GM23338 (cell line): ENCODE measurements around the gene EYS. TPM values are rescaled to one million over a fixed set of nuclear protein-coding genes. Genes with fewer than 3 reads are reported as not detected.

Source experiments
- ATAC-seq: fragments of 200-7000 bp; cut with Tn5 transposase; 3 replicates; pipeline ENCODE4 v1.9.1; 2020
- DNase-seq: peaks from one replicate; pipeline ENCODE4 v3.0.0-alpha.2; 2015; ENCODE audit warnings: low spot score
- H2AFZ ChIP-seq: fragments of 200-600 bp; sonication (generic); 2 replicates; pipeline ENCODE4 v1.8.0; 2016; ENCODE audit warnings: antibody characterized with exemption, mild to moderate bottlenecking, moderate library complexity
- H3F3A ChIP-seq: fragments of 200-600 bp; sonication (generic); replicated peaks from 2 replicates; pipeline ENCODE4 v1.8.0; 2017; ENCODE audit warnings: antibody characterized with exemption, mixed run types, low read depth
- H3K27ac ChIP-seq: fragments of 200-600 bp; sonication (generic); 2 replicates; pipeline ENCODE4 v1.6.1; 2016; ENCODE audit warnings: low read depth
- H3K27me3 ChIP-seq: fragments of 200-600 bp; sonication (generic); 2 replicates; pipeline ENCODE4 v1.8.0; 2016; ENCODE audit warnings: mild to moderate bottlenecking, mixed run types, moderate library complexity; ENCODE audit not compliant: insufficient read depth
- H3K36me3 ChIP-seq: fragments of 200-600 bp; sonication (generic); 2 replicates; pipeline ENCODE4 v1.8.0; 2016; ENCODE audit warnings: mild to moderate bottlenecking; ENCODE audit not compliant: insufficient read depth
- H3K4me1 ChIP-seq: fragments of 200-600 bp; sonication (generic); 2 replicates; pipeline ENCODE4 v1.8.0; 2016; ENCODE audit warnings: mild to moderate bottlenecking, moderate library complexity; ENCODE audit not compliant: insufficient read depth
- H3K4me2 ChIP-seq: fragments of 200-600 bp; sonication (generic); 2 replicates; pipeline ENCODE4 v1.7.1; 2017; ENCODE audit warnings: mixed run types
- H3K4me3 ChIP-seq: fragments of 200-600 bp; sonication (generic); 2 replicates; pipeline ENCODE4 v1.6.1; 2016; ENCODE audit warnings: mixed run types
- H3K79me2 ChIP-seq: fragments of 200-600 bp; sonication (generic); replicated peaks from 2 replicates; pipeline ENCODE4 v1.8.0; 2017; ENCODE audit warnings: mild to moderate bottlenecking; ENCODE audit not compliant: insufficient read depth
- H3K9me2 ChIP-seq: fragments of 200-600 bp; sonication (generic); 2 replicates; pipeline ENCODE4 v1.8.0; 2017; ENCODE audit not compliant: insufficient read depth
- H4K20me1 ChIP-seq: fragments of 200-600 bp; sonication (generic); replicated peaks from 2 replicates; pipeline ENCODE4 v1.8.0; 2017; ENCODE audit warnings: mild to moderate bottlenecking; ENCODE audit not compliant: insufficient read depth
- H3K27ac Mint-ChIP-seq: 2 replicates; pipeline ENCODE4 v1.8.0; 2020; ENCODE audit warnings: inconsistent platforms, mild to moderate bottlenecking, moderate library complexity, mixed read lengths
- H3K27me3 Mint-ChIP-seq: 3 replicates; pipeline ENCODE4 v1.8.0; 2022; ENCODE audit warnings: low read depth, mild to moderate bottlenecking, moderate library complexity, mixed read lengths, inconsistent platforms; ENCODE audit not compliant: insufficient read depth, poor library complexity
- H3K36me3 Mint-ChIP-seq: 3 replicates; pipeline ENCODE4 v1.8.0; 2021; ENCODE audit warnings: low read depth, mild to moderate bottlenecking, inconsistent platforms, moderate library complexity, mixed read lengths
- H3K4me1 Mint-ChIP-seq: 3 replicates; pipeline ENCODE4 v1.8.0; 2020; ENCODE audit warnings: mild to moderate bottlenecking, inconsistent platforms, mixed read lengths
- H3K4me3 Mint-ChIP-seq: 3 replicates; pipeline ENCODE4 v1.8.0; 2021; ENCODE audit warnings: moderate library complexity, mild to moderate bottlenecking, inconsistent platforms, mixed read lengths
- H3K9me3 Mint-ChIP-seq: 3 replicates; pipeline ENCODE4 v1.8.0; 2020; ENCODE audit warnings: moderate library complexity, mild to moderate bottlenecking, inconsistent platforms, mixed read lengths
- CREB1 ChIP-seq: fragments of 250-450 bp; sonication (Bioruptor Pico); IDR thresholded peaks from 2 replicates; pipeline ENCODE4 v1.5.0; 2020; ENCODE audit warnings: low read depth, mild to moderate bottlenecking, moderate library complexity
- CTCF ChIP-seq, 2 experiments: fragments of 200-600 bp in 1 of 2; sonication (generic) in 1 of 2; conservative IDR thresholded peaks; 2 replicates each; pipeline versions ENCODE4 v1.5.1 to v1.6.1; 2016 to 2017; ENCODE audit warnings: antibody characterized with exemption in 2 of 2, low read depth in 2 of 2, mild to moderate bottlenecking in 2 of 2, moderate library complexity in 1 of 2
- ETS1 ChIP-seq: IDR thresholded peaks from 2 replicates; pipeline ENCODE4 v1.6.1; 2016; ENCODE audit warnings: antibody characterized with exemption
- EZH2 ChIP-seq: fragments of 200-600 bp; sonication (generic); IDR thresholded peaks from one replicate; pipeline ENCODE4 v1.8.0; 2017; ENCODE audit warnings: antibody characterized with exemption, mild to moderate bottlenecking, low read depth; ENCODE audit not compliant: unreplicated experiment
- EZH2phosphoT487 ChIP-seq: fragments of 200-600 bp; sonication (generic); IDR thresholded peaks from one replicate; pipeline ENCODE4 v1.8.1; 2018; ENCODE audit warnings: antibody characterized with exemption; ENCODE audit not compliant: unreplicated experiment
- JUNB ChIP-seq: IDR thresholded peaks from one replicate; pipeline ENCODE4 v1.6.1; 2016; ENCODE audit warnings: antibody characterized with exemption; ENCODE audit not compliant: unreplicated experiment
- NANOG ChIP-seq: IDR thresholded peaks from 2 replicates; pipeline ENCODE4 v1.6.1; 2016; ENCODE audit warnings: antibody characterized with exemption, borderline replicate concordance
- POLR2AphosphoS5 ChIP-seq: IDR thresholded peaks from 2 replicates; pipeline ENCODE4 v1.6.1; 2016; ENCODE audit warnings: antibody characterized with exemption, low read depth
- REST ChIP-seq: IDR thresholded peaks from one replicate; pipeline ENCODE4 v1.6.1; 2018; ENCODE audit warnings: antibody characterized with exemption; ENCODE audit not compliant: unreplicated experiment
- STAT1 ChIP-seq: IDR thresholded peaks from one replicate; pipeline ENCODE4 v1.6.1; 2016; ENCODE audit warnings: antibody characterized with exemption; ENCODE audit not compliant: unreplicated experiment
- ZNF114 ChIP-seq: fragments of 250-450 bp; sonication (Bioruptor Pico); IDR thresholded peaks from 2 replicates; pipeline ENCODE4 v1.5.0; 2020; ENCODE audit warnings: mild to moderate bottlenecking, moderate library complexity
- ZNF331 ChIP-seq: fragments of 250-450 bp; sonication (Bioruptor Pico); IDR thresholded peaks from 2 replicates; pipeline ENCODE4 v1.5.0; 2020; ENCODE audit warnings: low read depth, mild to moderate bottlenecking, moderate library complexity
- ZNF462 ChIP-seq: fragments of 250-450 bp; sonication (Bioruptor Pico); IDR thresholded peaks from 2 replicates; pipeline ENCODE4 v1.5.0; 2020; ENCODE audit warnings: mild to moderate bottlenecking, moderate library complexity
- polyA plus RNA-seq: library from polyadenylated mRNA; unstranded; fragments of >200 nt; fragmentation: Nextera tagmentation; extraction: Ambion mirVana; gene quantifications from 2 replicates; pipeline ENCODE4 v1.2.1, GENCODE V29; 2016
- total RNA-seq: library from RNA; depleted of rRNA; stranded (reverse); fragments of >200 nt; shearing (Covaris generic); gene quantifications from 2 replicates; pipeline ENCODE4 v1.2.3, GENCODE V29; 2014

The EYS gene
- total and polyA plus RNA-seq, 2 experiments from 2014 or later: 0.38 to 0.52 TPM

- H3K4me1 Mint-ChIP-seq: peaks cover 4% of the 10 kb centered on the region; the same call in 2 of the 3 replicates
- H3K79me2 ChIP-seq: no peaks in the 10 kb centered on the region
- peaks cover 21% of the 10 kb centered on the region for H3K9me3 Mint-ChIP-seq
- DNase-seq: no peak
- TF ChIP-seq JUNB: no peak
- no peak for TF ChIP-seq ZNF331 (CRISPR knock-in tag)
- no peak for TF ChIP-seq CREB1
- no peak for TF ChIP-seq ETS1
- TF ChIP-seq ZNF114: no peak
- no peak for TF ChIP-seq CTCF (conservative IDR thresholded peaks at IDR 0.05; ENCODE audit: low read depth in 2 of 2)
- no peak for TF ChIP-seq POLR2AphosphoS5
- no peak for TF ChIP-seq STAT1
- TF ChIP-seq REST: no peak
- TF ChIP-seq EZH2phosphoT487: no peak
- TF ChIP-seq ZNF462 (CRISPR knock-in tag): no peak
- no peak for TF ChIP-seq NANOG
- no peak for TF ChIP-seq EZH2
- peaks cover 3% of the 10 kb centered on the region; the same call in 1 of the 2 replicates for H3K9me2 ChIP-seq
- H3K27me3 Mint-ChIP-seq: no peaks in the 10 kb centered on the region
- H3K4me2 ChIP-seq: no peak overlapping the region
- H3K4me3 ChIP-seq: no peak overlapping the region
- no peak overlapping the region for H3K27ac ChIP-seq
- no peaks in the 10 kb centered on the region for H3K27me3 ChIP-seq
- no peaks in the 10 kb centered on the region for H4K20me1 ChIP-seq
- no peaks in the 10 kb centered on the region for H3K36me3 ChIP-seq
- no peak overlapping the region for H3K27ac Mint-ChIP-seq
- H3K4me3 Mint-ChIP-seq: no peak overlapping the region
- H3K4me1 ChIP-seq: peaks cover 17% of the 10 kb centered on the region; the same call in 1 of the 2 replicates
- ATAC-seq: no peak
- H2AFZ ChIP-seq: no peak overlapping the region
- H3K36me3 Mint-ChIP-seq: peaks cover 9% of the 10 kb centered on the region; the same call in 2 of the 3 replicates
- H3F3A ChIP-seq: no peaks in the 10 kb centered on the region
Observed at GRCh38 chr6:65646544-65646943, 60.5 kb downstream of the EYS start.
